Neural cell (in vitro differentiated cells): Measurements from ENCODE around the gene NALCN. TPM values are rescaled to one million over a fixed set of nuclear protein-coding genes. Genes with fewer than 3 reads are reported as not detected.

ENCODE experiments used
- H2AFZ ChIP-seq: fragments of 200-600, 300-800 bp; sonication (generic), shearing (Covaris generic); 2 replicates; pipeline ENCODE4 v1.6.0; 2014; ENCODE audit warnings: low read depth, mild to moderate bottlenecking, antibody characterized with exemption, low read length, moderate library complexity
- H3F3A ChIP-seq: fragments of 200-600 bp; shearing (Covaris generic); 2 replicates; pipeline ENCODE4 v1.6.1; 2016; ENCODE audit warnings: mild to moderate bottlenecking, moderate library complexity, mixed read lengths, antibody characterized with exemption, low read length; ENCODE audit not compliant: insufficient read depth, poor library complexity, severe bottlenecking
- H3K27ac ChIP-seq: fragments of 200-600, 300-800 bp; sonication (generic), shearing (Covaris generic); 2 replicates; pipeline ENCODE4 v1.5.1; 2014; ENCODE audit warnings: mild to moderate bottlenecking, low read length, moderate library complexity
- H3K27me3 ChIP-seq: fragments of 300-800, 200-600 bp; sonication (generic), shearing (Covaris generic); 2 replicates; pipeline ENCODE4 v1.6.0; 2014; ENCODE audit warnings: mild to moderate bottlenecking, low read depth, low read length, moderate library complexity; ENCODE audit not compliant: insufficient read depth
- H3K36me3 ChIP-seq: fragments of 300-800, 200-600 bp; sonication (generic), shearing (Covaris generic); 2 replicates; pipeline ENCODE4 v1.5.1; 2014; ENCODE audit warnings: mild to moderate bottlenecking, antibody characterized with exemption, low read length, moderate library complexity; ENCODE audit not compliant: insufficient read depth
- H3K4me2 ChIP-seq: fragments of 300-800, 200-600 bp; sonication (generic), shearing (Covaris generic); 2 replicates; pipeline ENCODE4 v1.6.0; 2014; ENCODE audit warnings: mild to moderate bottlenecking, low read length
- H3K4me3 ChIP-seq: fragments of 300-800, 200-600 bp; sonication (generic), shearing (Covaris generic); 2 replicates; pipeline ENCODE4 v1.5.1; 2014; ENCODE audit warnings: mild to moderate bottlenecking, low read length, moderate library complexity
- H3K79me2 ChIP-seq: fragments of 200-600 bp; shearing (Covaris generic); replicated peaks from 2 replicates; pipeline ENCODE4 v1.6.0; 2014; ENCODE audit warnings: mild to moderate bottlenecking, low read length, moderate library complexity; ENCODE audit not compliant: insufficient read depth
- H3K9ac ChIP-seq: fragments of 300-800, 200-600 bp; sonication (generic), shearing (Covaris generic); 2 replicates; pipeline ENCODE4 v1.6.1; 2016; ENCODE audit warnings: mild to moderate bottlenecking, low read length, mixed read lengths
- H3K9me2 ChIP-seq: fragments of 200-600 bp; shearing (Covaris generic); 2 replicates; pipeline ENCODE4 v1.6.1; 2016; ENCODE audit warnings: mild to moderate bottlenecking, low read length, mixed read lengths; ENCODE audit not compliant: insufficient read depth
- H3K9me3 ChIP-seq: fragments of 200-600, 300-800 bp; sonication (generic), shearing (Covaris generic); 2 replicates; pipeline ENCODE4 v1.6.1; 2016; ENCODE audit warnings: mild to moderate bottlenecking, mixed run types, low read length, moderate library complexity, mixed read lengths
- H4K20me1 ChIP-seq: fragments of 200-600 bp; shearing (Covaris generic); 2 replicates; pipeline ENCODE4 v1.6.1; 2016; ENCODE audit warnings: mild to moderate bottlenecking, mixed run types; ENCODE audit not compliant: insufficient read depth
- EP300 ChIP-seq: fragments of 450-650 bp; conservative IDR thresholded peaks from 2 replicates; pipeline ENCODE4 v1.6.1; 2014; ENCODE audit warnings: antibody characterized with exemption, mild to moderate bottlenecking, moderate library complexity; ENCODE audit not compliant: poor library complexity, severe bottlenecking
- EZH2 ChIP-seq: fragments of 200-600, 300-800 bp; shearing (Covaris generic), sonication (generic); IDR thresholded peaks from 2 replicates; pipeline ENCODE4 v1.6.1; 2014; ENCODE audit warnings: antibody characterized with exemption, low read length, borderline replicate concordance, mild to moderate bottlenecking; ENCODE audit not compliant: insufficient read depth, poor library complexity, severe bottlenecking
- MXI1 ChIP-seq: fragments of 450-650 bp; conservative IDR thresholded peaks from 2 replicates; pipeline ENCODE4 v1.6.1; 2014; ENCODE audit warnings: antibody characterized with exemption, mild to moderate bottlenecking; ENCODE audit not compliant: poor library complexity, severe bottlenecking
- POLR2AphosphoS5 ChIP-seq: IDR thresholded peaks from 2 replicates; pipeline ENCODE4 v1.6.1; 2012
- RAD21 ChIP-seq: fragments of 450-650 bp; conservative IDR thresholded peaks from 2 replicates; pipeline ENCODE4 v1.6.1; 2014; ENCODE audit warnings: antibody characterized with exemption, mild to moderate bottlenecking, moderate library complexity
- SMC3 ChIP-seq: fragments of 450-650 bp; conservative IDR thresholded peaks from 2 replicates; pipeline ENCODE4 v1.6.1; 2014; ENCODE audit warnings: antibody characterized with exemption, mild to moderate bottlenecking, moderate library complexity; ENCODE audit not compliant: poor library complexity
- TAF1 ChIP-seq: IDR thresholded peaks from 2 replicates; pipeline ENCODE4 v1.6.1; 2012; ENCODE audit warnings: low read depth
- polyA plus RNA-seq: library from polyadenylated mRNA; depleted of rRNA; stranded (reverse); fragments of >200 nt; gene quantifications from 2 replicates; pipeline ENCODE4 v1.2.3, GENCODE V29; 2014
- TF ChIP-seq, protein P1 (sequence below): fragments of 450-650 bp; IDR thresholded peaks from 2 replicates; pipeline ENCODE4 v1.5.1; 2014; ENCODE audit warnings: antibody characterized with exemption, mild to moderate bottlenecking, moderate library complexity; ENCODE audit not compliant: poor library complexity, severe bottlenecking
- TF ChIP-seq, protein P2 (sequence below): IDR thresholded peaks from 2 replicates; pipeline ENCODE4 v1.6.1; 2012; ENCODE audit warnings: borderline replicate concordance

Gene NALCN
- polyA plus RNA-seq, 1 donor from 2014 or later: 24.1 TPM

DNA sequence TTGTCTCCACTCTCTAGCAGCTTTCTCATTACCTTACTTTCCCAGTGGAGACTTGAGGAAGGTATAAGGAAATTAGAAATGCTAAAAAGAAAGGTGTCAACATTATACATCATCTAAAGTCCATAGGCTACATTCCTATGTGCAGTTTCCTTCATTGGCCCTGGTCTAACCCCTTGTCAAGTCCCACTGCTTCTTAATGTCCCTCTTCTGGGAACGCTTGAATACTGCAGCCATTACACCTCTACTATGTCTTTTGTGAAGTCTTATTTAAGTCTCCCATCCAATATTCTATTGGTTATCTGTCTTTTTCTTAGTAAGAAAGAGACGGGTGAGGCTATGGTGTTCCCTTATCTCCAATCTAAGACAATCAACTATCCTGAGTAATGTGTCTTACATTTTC, 409.1 kb downstream of the NALCN start:
- Histone ChIP-seq H3K36me3 (no peaks in the 10 kb centered on the region), H3F3A (no peaks in the 10 kb centered on the region), H2AFZ (no peak overlapping the region), H3K9me3 (no peaks in the 10 kb centered on the region), H3K4me3 (no peak overlapping the region), H3K27me3 (no peaks in the 10 kb centered on the region), H3K79me2 (no peaks in the 10 kb centered on the region), H3K9ac (no peak overlapping the region), H3K4me2 (no peak overlapping the region), H4K20me1 (no peaks in the 10 kb centered on the region), H3K9me2 (no peaks in the 10 kb centered on the region), H3K27ac (no peak overlapping the region)
- TF ChIP-seq, protein P1, sequence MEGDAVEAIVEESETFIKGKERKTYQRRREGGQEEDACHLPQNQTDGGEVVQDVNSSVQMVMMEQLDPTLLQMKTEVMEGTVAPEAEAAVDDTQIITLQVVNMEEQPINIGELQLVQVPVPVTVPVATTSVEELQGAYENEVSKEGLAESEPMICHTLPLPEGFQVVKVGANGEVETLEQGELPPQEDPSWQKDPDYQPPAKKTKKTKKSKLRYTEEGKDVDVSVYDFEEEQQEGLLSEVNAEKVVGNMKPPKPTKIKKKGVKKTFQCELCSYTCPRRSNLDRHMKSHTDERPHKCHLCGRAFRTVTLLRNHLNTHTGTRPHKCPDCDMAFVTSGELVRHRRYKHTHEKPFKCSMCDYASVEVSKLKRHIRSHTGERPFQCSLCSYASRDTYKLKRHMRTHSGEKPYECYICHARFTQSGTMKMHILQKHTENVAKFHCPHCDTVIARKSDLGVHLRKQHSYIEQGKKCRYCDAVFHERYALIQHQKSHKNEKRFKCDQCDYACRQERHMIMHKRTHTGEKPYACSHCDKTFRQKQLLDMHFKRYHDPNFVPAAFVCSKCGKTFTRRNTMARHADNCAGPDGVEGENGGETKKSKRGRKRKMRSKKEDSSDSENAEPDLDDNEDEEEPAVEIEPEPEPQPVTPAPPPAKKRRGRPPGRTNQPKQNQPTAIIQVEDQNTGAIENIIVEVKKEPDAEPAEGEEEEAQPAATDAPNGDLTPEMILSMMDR: no peak
- no peak for TF ChIP-seq TAF1
- no peak for TF ChIP-seq MXI1
- TF ChIP-seq EP300: no peak
- TF ChIP-seq, protein P2, sequence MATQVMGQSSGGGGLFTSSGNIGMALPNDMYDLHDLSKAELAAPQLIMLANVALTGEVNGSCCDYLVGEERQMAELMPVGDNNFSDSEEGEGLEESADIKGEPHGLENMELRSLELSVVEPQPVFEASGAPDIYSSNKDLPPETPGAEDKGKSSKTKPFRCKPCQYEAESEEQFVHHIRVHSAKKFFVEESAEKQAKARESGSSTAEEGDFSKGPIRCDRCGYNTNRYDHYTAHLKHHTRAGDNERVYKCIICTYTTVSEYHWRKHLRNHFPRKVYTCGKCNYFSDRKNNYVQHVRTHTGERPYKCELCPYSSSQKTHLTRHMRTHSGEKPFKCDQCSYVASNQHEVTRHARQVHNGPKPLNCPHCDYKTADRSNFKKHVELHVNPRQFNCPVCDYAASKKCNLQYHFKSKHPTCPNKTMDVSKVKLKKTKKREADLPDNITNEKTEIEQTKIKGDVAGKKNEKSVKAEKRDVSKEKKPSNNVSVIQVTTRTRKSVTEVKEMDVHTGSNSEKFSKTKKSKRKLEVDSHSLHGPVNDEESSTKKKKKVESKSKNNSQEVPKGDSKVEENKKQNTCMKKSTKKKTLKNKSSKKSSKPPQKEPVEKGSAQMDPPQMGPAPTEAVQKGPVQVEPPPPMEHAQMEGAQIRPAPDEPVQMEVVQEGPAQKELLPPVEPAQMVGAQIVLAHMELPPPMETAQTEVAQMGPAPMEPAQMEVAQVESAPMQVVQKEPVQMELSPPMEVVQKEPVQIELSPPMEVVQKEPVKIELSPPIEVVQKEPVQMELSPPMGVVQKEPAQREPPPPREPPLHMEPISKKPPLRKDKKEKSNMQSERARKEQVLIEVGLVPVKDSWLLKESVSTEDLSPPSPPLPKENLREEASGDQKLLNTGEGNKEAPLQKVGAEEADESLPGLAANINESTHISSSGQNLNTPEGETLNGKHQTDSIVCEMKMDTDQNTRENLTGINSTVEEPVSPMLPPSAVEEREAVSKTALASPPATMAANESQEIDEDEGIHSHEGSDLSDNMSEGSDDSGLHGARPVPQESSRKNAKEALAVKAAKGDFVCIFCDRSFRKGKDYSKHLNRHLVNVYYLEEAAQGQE: no peak
- no peak for TF ChIP-seq EZH2
- no peak for TF ChIP-seq POLR2AphosphoS5
- no peak for TF ChIP-seq SMC3
- no peak for TF ChIP-seq RAD21

Other genes with a start within 250 kb of the NALCN start
- 0.46 and 0.84 TPM in 2 replicates for gene ITGBL1, start 36.2 kb upstream of the NALCN start, polyA plus RNA-seq